Measurements from ENCODE around the gene SEMA5A.

DNA sequence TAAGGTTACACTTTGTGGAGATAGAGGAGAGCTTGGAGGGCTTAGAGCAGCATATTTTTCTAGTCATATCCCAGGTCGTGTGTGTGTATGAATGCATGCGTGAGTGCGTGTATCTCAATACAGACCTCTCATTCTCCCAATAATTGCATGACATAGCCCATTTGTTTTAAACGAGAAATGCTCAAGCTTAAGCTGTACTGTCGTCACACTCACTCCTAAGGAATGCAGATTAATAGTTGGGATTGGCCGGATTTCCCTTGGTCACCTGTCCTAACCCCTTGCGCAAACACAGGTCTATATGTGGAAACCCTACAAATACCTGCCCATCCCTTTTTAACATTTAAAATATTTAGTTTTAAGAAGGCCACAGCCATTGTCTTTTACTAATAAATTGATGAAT is 165.8 kb downstream of the SEMA5A start:
- TF ChIP-seq POLR2A (IDR thresholded peaks at IDR 0.05; ENCODE audit: control extremely low read depth in 1 of 2, low read depth in 2 of 2, low read length in 2 of 2) = no peak
- peak; percentile 27; the same call in 1 of the 2 replicates for TF ChIP-seq CEBPB (IDR thresholded peaks at IDR 0.05; ENCODE audit: low read depth, low read length)
- no peak for TF ChIP-seq CTCF (IDR thresholded peaks at IDR 0.05; ENCODE audit: control extremely low read depth in 1 of 3, insufficient read depth in 1 of 3, low read depth in 1 of 3, low read length in 3 of 3)
- no peak for TF ChIP-seq E2F6 (IDR thresholded peaks at IDR 0.05)
- TF ChIP-seq YY1 (IDR thresholded peaks at IDR 0.05; ENCODE audit: low read depth, low read length) = no peak
- no peak for TF ChIP-seq EZH2 (IDR thresholded peaks at IDR 0.05; ENCODE audit: low read depth, low read length, severe bottlenecking)
- no peak for TF ChIP-seq SIN3A (conservative IDR thresholded peaks at IDR 0.05 in 1 of 2, IDR thresholded peaks at IDR 0.05 in 1 of 2; ENCODE audit: low read depth in 1 of 2, low read length in 2 of 2)
- no peak for TF ChIP-seq CHD2 (IDR thresholded peaks at IDR 0.05; ENCODE audit: low read length)

Data from H1 (cell line).